Measurements from ENCODE around the gene USP3.

DNA sequence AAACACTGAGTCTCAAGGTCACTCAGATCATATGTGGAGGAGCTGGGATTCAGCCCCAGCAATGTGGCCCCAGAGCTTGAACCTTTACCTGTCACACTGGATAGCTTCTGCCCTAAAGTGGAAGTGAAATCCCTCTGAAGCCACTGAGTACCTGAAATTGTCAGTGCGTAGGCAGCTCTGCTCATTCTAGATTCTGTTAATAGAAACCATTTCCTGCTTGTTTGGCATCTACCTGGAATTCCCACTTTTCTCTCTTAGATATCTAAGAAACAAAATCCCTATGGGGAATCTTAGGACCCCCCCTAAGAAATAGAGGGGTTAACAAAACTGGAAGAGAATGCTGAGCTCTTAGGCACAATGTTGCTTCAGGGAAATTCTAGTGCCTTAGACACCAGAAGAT, 122.6 kb downstream of the USP3 start:
- TF ChIP-seq, protein P1, sequence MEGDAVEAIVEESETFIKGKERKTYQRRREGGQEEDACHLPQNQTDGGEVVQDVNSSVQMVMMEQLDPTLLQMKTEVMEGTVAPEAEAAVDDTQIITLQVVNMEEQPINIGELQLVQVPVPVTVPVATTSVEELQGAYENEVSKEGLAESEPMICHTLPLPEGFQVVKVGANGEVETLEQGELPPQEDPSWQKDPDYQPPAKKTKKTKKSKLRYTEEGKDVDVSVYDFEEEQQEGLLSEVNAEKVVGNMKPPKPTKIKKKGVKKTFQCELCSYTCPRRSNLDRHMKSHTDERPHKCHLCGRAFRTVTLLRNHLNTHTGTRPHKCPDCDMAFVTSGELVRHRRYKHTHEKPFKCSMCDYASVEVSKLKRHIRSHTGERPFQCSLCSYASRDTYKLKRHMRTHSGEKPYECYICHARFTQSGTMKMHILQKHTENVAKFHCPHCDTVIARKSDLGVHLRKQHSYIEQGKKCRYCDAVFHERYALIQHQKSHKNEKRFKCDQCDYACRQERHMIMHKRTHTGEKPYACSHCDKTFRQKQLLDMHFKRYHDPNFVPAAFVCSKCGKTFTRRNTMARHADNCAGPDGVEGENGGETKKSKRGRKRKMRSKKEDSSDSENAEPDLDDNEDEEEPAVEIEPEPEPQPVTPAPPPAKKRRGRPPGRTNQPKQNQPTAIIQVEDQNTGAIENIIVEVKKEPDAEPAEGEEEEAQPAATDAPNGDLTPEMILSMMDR (IDR thresholded peaks at IDR 0.05; ENCODE audit: low read length) = no peak
- no peak for TF ChIP-seq EZH2phosphoT487 (IDR thresholded peaks at IDR 0.05; ENCODE audit: low read length)

Measured in MM.1S (cell line).